Epithelial cell of prostate (primary cell): Measurements from ENCODE around the gene ITPRIPL1.

Experiments
- DNase-seq: peaks from one replicate; pipeline ENCODE4 v3.0.0-alpha.2; 2011; ENCODE audit warnings: low read depth, low spot score
- H3K27ac ChIP-seq: fragments of 450-650 bp; 2 replicates; pipeline ENCODE4 v1.5.1; 2017; ENCODE audit warnings: mild to moderate bottlenecking

Gene ITPRIPL1

DNA sequence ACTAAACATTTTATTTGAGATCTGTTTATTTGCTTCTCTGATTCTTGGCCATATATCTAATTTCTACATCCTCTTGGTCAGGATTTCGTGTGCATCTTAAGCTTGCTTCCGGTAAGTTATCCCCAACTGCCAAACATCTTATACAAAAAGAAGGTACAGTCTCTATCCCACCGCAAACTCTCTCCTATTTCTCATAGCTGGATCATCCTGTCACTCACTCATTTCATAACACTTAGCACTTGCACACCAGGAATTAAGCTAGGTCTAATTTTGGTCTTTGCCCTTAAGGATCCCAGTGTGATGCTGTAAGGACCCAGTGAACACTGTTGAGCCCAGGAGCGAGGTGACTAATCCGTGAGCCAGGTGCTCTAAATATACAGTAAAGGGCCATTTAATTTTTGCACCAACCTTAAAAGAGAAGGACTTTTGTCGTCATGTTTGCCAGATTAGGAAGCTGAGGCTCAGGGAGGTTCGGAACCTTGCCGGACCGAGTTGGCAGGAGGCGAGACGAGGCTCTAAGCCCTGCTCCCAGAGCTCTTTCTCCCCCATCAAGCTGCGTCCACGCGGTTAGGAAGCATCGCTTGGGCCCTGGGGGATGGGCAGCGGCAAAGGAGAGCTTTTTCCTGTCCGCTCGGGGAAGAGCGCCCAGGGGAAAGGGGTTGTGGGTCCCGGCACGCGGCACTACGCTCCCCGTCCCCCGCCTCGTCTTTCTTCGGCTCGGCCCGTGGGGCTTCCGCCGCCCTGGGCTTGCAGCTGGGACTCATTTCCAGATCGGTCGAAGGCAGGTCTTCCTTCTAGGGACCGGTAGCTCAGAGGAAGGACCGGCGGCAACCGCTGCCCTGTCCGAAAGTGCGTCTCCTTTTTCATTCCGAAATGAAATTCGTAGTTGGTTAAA lies 4.1 kb upstream of the ITPRIPL1 start:
- no peak overlapping the region for H3K27ac ChIP-seq
- no peak for DNase-seq

DNA sequence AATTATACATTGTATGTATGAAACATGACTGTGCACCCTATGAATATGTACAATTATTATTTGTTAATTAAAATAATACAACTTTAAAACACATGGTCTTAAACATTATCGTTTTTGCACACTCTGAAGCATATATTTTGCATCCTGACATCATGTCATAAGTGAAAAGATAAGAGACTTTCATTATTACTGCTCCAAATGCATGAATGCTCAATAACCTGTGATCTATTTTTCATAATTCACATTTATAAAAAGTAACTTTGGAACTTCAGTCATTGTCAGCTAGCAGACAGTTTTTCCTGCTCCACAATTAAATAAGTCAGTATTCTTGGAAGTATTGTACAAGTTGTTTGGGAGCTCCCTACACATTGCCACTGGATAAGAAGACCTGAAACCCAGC lies 1.3 kb upstream of the ITPRIPL1 start:
- H3K27ac ChIP-seq = no peak overlapping the region
- DNase-seq = no peak

DNA sequence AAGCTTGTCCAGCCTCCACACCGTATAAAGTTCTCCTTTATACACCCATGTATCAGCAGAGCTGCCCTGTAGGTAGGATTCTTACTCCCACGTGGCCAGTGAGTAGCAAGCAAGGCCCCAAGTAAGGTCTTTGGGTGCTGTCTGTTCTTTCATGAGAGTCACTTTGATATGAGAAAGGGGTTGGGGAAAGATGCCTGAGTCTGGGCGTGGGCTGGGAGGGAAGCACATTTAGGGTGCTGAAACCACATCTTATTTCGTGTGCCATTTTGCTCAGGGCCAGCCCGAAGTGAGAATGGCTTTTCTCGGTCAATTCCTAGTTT lies 436 bp upstream of the ITPRIPL1 start:
- no peak for DNase-seq
- H3K27ac ChIP-seq = no peak overlapping the region

DNA sequence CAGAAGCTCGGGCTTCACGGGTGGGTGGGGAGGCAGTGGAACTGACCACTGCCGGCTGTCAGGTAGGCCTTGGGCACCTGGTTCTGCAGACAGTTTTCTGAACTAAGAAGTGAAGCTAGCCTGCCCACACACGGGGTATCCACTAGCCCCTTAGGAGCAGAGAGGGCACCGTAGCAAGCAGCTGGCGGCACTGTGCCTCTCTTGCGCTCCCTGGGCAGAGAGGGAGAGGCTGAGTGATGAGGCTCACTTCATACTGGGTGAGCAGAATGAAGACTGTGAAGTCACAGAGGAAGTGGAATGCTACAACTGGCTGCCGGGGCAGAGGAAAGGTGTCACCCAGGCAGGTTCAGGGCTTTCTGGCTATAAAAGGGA lies 753 bp downstream of the ITPRIPL1 start:
- no peak for DNase-seq
- H3K27ac ChIP-seq = no peak overlapping the region

DNA sequence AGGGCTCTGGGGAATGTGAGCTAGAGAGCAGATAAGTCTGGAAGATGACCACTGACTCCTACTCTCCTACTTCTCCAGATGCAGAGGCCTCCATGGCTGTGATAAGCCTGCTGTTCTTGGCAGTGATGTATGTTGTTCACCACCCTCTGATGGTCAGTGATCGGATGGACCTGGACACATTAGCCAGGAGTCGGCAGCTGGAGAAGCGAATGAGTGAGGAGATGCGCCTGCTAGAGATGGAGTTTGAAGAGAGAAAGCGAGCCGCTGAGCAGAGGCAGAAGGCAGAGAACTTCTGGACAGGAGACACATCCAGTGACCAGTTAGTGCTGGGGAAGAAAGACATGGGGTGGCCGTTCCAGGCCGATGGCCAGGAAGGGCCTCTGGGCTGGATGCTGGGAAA lies 1.4 kb downstream of the ITPRIPL1 start:
- DNase-seq = no peak
- no peak overlapping the region for H3K27ac ChIP-seq

DNA sequence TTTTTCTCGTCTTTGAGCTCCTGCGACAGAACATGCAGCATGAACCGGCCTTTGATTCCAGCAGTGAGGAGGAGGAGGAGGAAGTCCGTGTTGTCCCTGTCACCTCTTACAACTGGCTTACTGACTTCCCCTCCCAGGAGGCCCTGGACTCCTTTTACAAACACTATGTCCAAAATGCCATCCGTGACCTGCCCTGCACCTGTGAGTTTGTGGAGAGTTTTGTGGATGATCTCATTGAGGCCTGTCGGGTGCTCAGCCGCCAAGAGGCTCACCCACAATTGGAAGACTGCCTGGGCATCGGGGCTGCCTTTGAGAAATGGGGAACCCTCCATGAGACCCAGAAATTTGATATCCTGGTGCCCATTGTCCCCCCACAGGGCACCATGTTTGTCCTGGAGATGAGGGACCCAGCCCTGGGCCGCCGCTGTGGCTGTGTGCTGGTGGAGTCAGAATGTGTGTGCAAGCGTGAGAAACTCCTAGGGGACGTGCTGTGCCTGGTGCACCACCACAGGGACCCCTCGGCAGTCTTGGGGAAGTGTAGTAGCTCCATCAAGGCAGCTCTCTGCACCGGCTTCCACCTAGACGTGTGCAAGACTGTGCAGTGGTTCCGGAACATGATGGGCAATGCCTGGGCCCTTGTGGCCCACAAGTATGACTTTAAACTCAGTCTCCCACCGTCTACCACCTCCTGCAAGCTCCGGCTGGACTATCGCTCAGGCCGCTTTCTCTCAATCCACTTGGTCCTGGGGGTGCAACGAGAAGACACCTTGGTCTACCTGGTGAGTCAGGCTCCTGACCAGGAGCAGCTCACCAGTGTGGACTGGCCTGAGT lies 2.1 kb downstream of the ITPRIPL1 start:
- DNase-seq = no peak
- H3K27ac ChIP-seq = no peak overlapping the region

DNA sequence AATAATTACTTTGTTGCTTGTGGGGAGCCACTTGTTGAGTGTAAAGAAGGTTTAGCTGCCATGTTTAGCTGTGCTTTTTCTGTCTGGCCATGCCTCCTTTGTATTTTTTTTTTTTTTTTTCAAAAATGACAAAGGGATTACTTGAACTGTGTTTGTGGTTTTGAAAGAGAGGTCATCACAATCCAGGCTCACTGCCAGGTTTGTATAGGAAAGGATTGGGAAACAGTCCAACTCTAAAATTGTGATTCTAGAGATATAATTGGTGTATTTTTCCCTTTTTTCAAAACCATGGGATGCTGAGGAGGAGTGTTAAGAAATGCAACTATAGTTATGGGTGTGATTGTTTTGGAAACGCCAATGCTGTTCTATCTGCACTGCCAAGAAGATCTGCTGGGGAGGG lies 4.3 kb downstream of the ITPRIPL1 start:
- no peak overlapping the region for H3K27ac ChIP-seq
- no peak for DNase-seq

DNA sequence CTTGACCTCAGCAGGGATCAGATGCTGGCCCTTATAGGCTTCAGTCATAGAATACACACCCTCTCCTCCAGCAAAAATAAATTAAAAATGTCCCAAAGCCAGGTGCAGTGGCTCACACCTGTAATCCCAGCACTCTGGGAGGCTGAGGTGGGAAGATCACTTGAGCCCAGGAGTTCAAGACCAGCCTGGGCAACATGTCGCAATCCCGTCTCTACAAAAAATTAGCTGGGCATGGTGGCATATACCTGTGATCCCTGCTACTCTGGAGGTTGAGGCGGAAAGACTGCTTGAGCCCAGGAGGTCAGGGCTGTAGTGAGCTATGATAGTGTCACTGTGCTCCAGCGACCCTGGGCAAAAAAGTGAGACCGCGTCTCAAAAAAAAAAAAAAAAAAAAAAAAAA lies 4.8 kb downstream of the ITPRIPL1 start:
- peak overlapping the region; percentile 45 for H3K27ac ChIP-seq

DNA sequence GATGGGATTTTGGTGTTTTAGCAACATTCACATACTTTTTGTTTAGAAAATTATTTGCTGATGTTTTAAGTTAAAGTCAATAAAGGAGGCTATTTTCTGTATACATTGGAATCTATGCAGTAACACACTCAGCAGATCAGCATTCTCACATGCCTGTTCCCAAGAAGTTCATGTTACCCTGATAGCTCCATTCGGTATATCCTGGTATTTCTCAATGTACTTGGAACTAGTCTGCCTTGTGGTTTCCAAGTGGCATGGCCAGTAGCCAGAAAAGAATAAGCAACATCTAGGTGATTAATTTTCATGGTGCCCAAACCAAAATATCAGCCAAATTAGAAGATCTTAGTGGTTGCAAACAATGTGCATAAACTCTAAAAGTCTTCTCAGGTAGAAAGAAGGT lies 5.3 kb downstream of the ITPRIPL1 start:
- H3K27ac ChIP-seq = peak overlapping the region; percentile 45
- peak; percentile 74 for DNase-seq

More for the DNA sequence above, 4.8 kb downstream of the ITPRIPL1 start:
- DNase-seq = no peak

DNA sequence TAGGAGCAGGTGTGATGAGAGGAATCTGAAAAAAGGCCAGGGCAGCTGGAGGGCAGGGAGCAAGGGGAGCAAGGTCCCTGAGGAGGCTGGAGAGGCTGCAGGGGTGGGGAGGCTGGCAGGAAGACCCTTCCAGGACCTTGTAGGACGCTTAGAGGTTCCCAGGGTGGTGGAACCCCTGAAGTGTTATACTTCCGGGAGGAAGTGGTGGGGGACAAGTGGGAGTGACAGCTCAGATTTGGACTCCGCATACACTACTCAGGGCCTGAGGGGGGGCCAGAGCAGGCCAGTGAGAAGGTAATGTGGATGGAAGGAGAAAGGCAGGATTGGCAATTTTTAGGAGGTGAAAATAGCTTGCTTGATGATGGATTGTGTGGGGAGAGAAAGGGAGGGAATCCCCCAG lies 8.6 kb downstream of the ITPRIPL1 start:
- no peak for DNase-seq
- H3K27ac ChIP-seq = no peak overlapping the region

DNA sequence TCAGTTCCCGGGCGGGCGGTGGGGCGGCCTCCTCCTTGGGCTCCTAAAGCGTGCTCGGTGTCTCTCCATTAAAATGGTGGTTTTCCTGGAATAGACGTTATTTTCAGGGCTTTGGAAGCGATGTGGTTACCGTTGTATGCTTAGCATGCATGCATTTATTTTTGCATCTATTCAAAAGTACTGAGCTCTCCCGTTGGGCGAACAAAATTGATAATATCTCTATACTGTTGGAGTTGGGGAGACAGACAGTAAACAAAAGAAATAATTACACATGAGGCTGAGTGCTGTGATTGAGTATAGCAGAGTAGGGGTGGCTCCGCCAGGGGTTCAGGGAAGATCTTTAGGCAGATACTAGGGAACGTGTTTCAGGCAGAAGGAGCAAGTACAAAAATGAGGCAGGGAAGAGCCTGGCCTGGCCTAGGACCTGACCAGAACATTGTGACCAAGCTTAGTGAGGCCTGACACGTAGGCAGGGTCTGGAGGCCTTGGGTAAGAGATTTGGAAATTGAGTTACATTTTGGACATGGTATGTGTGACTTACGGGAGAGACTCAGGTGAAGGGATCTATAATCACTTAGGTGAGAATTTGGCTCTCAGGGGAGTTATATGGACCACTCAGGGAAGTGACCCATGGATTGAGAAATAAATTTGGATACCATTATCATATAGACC lies 11.1 kb downstream of the ITPRIPL1 start:
- no peak for DNase-seq
- H3K27ac ChIP-seq = no peak overlapping the region

DNA sequence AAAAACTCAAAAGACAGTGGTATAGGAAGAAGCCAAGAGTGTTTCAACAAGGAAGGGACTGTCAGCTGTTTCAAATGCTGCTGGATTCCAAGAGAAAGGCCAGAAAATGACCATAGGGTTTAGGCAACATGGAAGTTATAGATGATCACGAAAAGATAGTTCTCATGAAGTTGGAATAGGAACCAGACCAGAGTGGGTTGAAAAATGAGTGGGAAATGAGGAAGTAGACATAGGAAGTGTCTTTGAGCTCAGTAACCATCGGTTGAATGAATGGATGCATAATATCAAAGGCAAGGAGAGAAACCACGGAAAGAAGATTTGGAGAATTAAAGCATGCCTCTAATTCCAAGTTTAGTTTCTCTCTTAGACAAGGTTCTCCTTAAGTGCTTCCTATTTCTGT lies 11.8 kb downstream of the ITPRIPL1 start:
- H3K27ac ChIP-seq = no peak overlapping the region
- DNase-seq = no peak

DNA sequence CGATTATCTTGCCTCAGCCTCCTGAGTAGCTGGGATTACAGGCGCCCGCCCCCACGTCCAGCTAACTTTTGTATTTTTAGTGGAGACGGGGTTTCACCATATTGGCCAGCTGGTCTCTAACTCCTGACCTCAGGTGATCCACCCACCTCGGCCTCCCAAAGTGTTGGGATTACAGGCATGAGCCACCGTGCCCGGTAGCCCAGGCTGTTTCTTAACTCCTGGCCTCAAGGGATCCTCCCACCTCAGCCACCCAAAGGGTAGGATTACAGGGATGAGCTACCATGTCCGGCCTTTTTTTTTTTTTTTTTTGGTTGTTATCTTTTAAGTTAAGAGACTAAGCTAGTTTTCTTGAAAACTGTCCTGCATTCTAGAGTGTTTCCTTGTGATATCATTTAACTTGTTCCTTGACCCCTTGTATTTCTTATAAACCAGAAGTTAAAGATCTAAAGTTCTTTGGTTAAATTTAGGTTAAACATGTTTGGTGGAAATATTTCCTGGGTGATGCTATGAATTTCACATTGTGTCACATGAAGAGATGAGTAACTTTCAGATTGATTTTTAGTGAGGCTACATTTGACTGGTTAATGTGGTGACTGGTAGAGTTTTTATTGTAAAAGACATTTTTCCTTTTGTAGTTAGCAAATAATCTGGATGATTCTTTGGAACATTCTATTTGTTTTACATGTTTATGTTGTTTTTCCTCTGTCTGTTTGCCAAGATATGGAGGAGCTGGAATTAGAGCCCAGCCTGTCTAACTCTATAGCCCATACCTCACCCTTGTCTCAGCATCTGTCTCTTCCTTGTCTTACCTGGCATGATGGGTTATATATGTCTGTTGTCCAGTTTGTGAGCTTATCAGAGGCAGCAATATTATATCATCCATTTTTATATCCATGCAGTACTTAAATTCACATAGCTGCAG lies 15.6 kb downstream of the ITPRIPL1 start:
- no peak overlapping the region for H3K27ac ChIP-seq
- no peak for DNase-seq

DNA sequence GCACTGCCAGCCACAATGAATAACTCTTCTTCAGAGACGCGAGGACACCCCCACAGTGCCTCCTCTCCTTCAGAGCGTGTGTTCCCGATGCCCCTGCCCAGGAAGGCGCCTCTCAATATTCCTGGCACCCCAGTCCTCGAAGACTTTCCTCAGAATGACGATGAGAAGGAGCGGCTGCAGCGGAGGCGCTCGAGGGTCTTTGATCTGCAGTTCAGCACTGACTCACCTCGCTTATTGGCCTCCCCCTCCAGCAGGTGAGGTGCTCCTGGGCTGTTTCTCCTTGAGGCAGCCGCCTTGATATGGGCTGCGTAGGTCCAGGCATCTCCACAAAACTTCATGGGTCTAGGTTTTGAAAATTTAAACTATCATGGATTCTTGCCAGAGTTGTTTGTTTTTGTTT lies 16.5 kb downstream of the ITPRIPL1 start:
- H3K27ac ChIP-seq = no peak overlapping the region
- DNase-seq = no peak

DNA sequence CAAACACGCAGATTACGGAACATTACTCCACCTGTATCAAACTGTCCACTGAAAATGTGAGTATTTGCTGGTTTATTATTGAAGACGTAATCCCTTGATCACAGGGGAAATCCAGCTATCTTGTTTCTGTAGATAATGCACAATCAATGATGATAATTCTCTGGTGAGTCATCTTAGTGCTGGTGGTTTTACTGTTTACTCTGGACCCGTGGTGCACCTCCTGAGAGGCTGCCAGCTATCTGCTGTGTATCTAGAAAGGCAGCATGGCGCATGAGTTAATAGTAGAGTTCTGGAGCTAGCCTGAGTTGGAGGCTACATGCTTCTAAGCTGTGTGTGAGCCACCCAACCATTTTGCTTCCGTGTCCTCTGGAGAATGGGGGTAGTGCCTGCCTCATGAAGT lies 17.0 kb downstream of the ITPRIPL1 start:
- no peak for DNase-seq
- no peak overlapping the region for H3K27ac ChIP-seq

DNA sequence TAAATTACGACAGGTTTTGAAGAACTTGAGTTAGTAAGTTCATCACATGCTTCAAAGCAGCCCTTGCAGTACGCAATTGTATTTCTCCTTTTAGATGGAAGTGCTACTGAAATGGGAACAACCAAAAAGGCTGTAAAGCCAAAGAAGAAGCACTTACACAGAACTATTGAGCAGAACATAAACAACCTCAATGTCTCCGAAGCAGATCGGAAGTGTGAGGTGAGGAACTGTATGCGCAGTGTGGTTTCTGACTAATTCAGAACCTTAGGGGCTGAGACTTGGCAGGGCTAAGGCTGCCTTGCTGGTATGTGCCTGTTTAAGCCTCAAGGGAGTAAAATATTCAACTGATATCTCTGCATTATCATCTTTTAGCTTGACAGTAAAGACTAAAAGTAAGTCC lies 18.9 kb downstream of the ITPRIPL1 start:
- no peak for DNase-seq
- H3K27ac ChIP-seq = no peak overlapping the region

DNA sequence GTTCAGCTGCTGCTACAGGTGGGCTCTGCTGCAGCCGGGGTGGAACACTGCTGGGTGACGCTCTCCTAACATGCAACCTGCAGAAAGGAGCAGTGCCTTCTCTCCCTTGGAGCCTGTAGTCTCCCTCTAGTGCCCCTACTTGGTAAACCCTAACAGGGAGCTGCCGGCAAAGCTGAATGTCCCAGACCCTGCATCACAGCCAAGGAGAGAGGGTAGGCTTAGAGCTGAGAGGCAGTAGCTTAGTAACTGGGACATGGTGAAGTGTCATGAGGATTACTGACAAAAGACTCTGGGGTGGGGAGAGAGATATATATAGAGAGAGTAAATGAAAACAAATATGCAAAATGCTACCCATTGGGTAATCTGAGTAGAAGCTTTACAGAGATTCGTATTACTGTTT lies 20.3 kb downstream of the ITPRIPL1 start:
- H3K27ac ChIP-seq = no peak overlapping the region

DNA sequence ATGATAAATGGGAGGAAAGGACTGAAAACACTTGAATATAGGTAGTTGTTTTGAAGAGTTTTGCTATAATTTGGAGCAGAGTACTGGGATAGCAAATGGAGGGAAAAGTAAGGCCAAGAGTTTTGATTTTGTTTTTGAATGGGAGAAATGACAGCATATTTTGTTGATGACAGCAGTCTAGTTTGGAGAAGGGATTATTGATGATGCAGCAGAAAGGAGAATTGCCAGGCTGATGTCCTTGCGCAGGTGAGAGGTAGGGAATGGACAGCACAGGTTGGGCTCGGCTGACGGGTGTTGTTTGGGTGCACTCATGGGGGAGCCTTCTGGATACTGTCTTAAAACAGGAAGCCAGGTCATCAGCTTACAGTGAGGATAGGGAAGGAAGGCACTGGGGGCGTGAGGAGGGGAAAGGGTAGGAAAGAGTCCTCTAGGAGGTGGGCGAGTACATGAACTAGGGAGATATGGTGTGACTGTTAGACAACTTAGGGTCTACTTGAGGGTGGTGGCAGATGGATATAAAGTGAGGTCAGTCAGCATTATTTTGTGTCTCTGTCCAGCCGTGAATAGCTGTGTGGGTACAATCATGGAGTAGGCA lies 20.8 kb downstream of the ITPRIPL1 start:
- DNase-seq = no peak
- no peak overlapping the region for H3K27ac ChIP-seq

More for the DNA sequence above, 20.3 kb downstream of the ITPRIPL1 start:
- DNase-seq = no peak

DNA sequence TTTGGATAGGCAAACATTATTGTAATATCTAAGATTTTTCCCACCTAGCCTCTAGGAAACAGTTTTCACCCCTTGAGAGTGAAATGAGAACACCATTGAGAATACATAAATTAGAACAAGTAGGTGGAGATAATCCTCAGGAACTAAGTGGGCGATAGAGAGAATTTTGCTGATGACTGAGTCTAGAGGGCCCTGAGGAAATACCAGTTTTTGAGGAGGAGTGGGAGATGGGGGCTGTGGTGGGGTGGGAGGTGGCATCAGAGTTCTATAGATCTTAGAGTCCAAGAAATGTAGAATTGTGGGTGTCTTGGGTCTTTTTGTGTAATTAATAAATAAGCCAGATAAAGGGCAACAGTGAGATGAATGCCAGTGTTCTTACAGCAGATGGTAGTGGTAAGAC lies 22.3 kb downstream of the ITPRIPL1 start:
- no peak overlapping the region for H3K27ac ChIP-seq
- DNase-seq = no peak
